HCT116 (cell line): Measurements from ENCODE around the gene AGTR1.

Experiments
- CTCF ChIP-seq, 3 experiments: fragments of 200-600 bp in 1 of 3; sonication (generic) in 1 of 3; IDR thresholded peaks in 2 of 3; conservative IDR thresholded peaks in 1 of 3; 2 replicates each; pipeline ENCODE4 v1.5.1; 2012 to 2017; ENCODE audit warnings: low read depth in 2 of 3, low read length in 2 of 3, antibody characterized with exemption in 1 of 3, borderline replicate concordance in 1 of 3, control low read depth in 1 of 3, mild to moderate bottlenecking in 1 of 3, mixed read lengths in 1 of 3, mixed run types in 1 of 3, moderate library complexity in 1 of 3; ENCODE audit not compliant: insufficient read depth in 1 of 3
- EZH2 ChIP-seq: fragments of 200-600 bp; sonication (generic); IDR thresholded peaks from 2 replicates; pipeline ENCODE4 v1.6.1; 2017; ENCODE audit warnings: antibody characterized with exemption, mixed run types
- EZH2phosphoT487 ChIP-seq: fragments of 200-600 bp; IDR thresholded peaks from 2 replicates; pipeline ENCODE4 v1.6.1; 2018; ENCODE audit warnings: antibody characterized with exemption, borderline replicate concordance
- JUND ChIP-seq: IDR thresholded peaks from 2 replicates; pipeline ENCODE4 v1.6.1; 2012
- MAX ChIP-seq: IDR thresholded peaks from 2 replicates; pipeline ENCODE4 v1.6.1; 2012
- POLR2A ChIP-seq: IDR thresholded peaks from 2 replicates; pipeline ENCODE4 v1.7.0; 2011; ENCODE audit warnings: borderline replicate concordance; ENCODE audit not compliant: insufficient read depth, insufficient read length; ENCODE audit errors: extremely low read depth
- POLR2AphosphoS5 ChIP-seq: IDR thresholded peaks from 2 replicates; pipeline ENCODE4 v1.6.1; 2011; ENCODE audit warnings: mild to moderate bottlenecking, low read depth, low read length, moderate library complexity
- REST ChIP-seq: IDR thresholded peaks from 2 replicates; pipeline ENCODE4 v1.6.1; 2012; ENCODE audit warnings: low read depth
- SRF ChIP-seq: IDR thresholded peaks from 2 replicates; pipeline ENCODE4 v1.6.1; 2012; ENCODE audit warnings: low read depth
- YY1 ChIP-seq: IDR thresholded peaks from 2 replicates; pipeline ENCODE4 v1.6.1; 2011; ENCODE audit warnings: low read length, low read depth, moderate library complexity, mild to moderate bottlenecking; ENCODE audit not compliant: insufficient replicate concordance; ENCODE audit errors: extremely low read depth

GRCh38 chr3:148698190-148698810 lies 597 bp downstream of the AGTR1 start:
- no peak for TF ChIP-seq REST
- no peak for TF ChIP-seq CTCF (IDR thresholded peaks at IDR 0.05 in 2 of 3, conservative IDR thresholded peaks at IDR 0.05 in 1 of 3; ENCODE audit: borderline replicate concordance in 1 of 3, insufficient read depth in 1 of 3, low read depth in 2 of 3, low read length in 2 of 3)
- no peak for TF ChIP-seq POLR2A
- TF ChIP-seq MAX: no peak
- TF ChIP-seq SRF: no peak
- no peak for TF ChIP-seq EZH2
- TF ChIP-seq YY1: no peak
- TF ChIP-seq JUND: no peak
- TF ChIP-seq POLR2AphosphoS5: no peak
- no peak for TF ChIP-seq EZH2phosphoT487
